GM19351 (cell line): Measurements from ENCODE around the gene RAB1A.
A peak's percentile ranks its signal among the peaks of the same experiment; 100 is the strongest.
"Not testable (repeated sequence)": the region's sequence is repeated elsewhere in the genome, so short reads cannot be mapped to it uniquely, and the experiment has no call there.

Source experiments
- ATAC-seq: cut with Tn5 transposase; IDR thresholded peaks from one replicate; pipeline ENCODE4 v1.9.1; 2021; ENCODE audit warnings: mild to moderate bottlenecking, moderate library complexity; ENCODE audit not compliant: unreplicated experiment

RAB1A gene

GRCh38 chr2:65137197-65137775, 7.4 kb upstream of the RAB1A start:
- no peak for ATAC-seq

- ATAC-seq, result no peak
Observed at GRCh38 chr2:65136253-65136652, 6.3 kb upstream of the RAB1A start.

- ATAC-seq, result no peak
Observed at GRCh38 chr2:65134158-65134557, 4.3 kb upstream of the RAB1A start.

DNA sequence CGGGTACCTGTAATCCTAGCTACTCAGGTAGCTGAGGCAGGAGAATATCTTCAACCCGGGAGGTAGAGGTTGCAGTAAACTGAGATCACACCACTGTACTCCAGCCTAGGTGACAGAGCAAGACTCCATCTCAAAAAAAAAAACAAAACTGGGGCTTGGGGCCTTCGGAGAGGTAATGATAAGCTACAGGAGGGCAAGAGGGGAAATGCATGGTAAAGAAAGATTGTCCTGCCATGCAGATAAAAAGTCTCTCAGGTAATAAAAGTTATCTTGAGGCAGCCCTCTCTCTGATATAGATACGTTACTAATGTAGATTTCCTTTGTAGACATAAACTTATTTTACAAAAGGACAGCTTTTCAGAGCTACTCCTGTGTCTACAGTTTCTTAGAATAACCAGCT, 3.7 kb upstream of the RAB1A start:
- ATAC-seq, result no peak

GRCh38 chr2:65132930-65133329, 3.0 kb upstream of the RAB1A start:
- not testable (repeated sequence) for ATAC-seq

DNA sequence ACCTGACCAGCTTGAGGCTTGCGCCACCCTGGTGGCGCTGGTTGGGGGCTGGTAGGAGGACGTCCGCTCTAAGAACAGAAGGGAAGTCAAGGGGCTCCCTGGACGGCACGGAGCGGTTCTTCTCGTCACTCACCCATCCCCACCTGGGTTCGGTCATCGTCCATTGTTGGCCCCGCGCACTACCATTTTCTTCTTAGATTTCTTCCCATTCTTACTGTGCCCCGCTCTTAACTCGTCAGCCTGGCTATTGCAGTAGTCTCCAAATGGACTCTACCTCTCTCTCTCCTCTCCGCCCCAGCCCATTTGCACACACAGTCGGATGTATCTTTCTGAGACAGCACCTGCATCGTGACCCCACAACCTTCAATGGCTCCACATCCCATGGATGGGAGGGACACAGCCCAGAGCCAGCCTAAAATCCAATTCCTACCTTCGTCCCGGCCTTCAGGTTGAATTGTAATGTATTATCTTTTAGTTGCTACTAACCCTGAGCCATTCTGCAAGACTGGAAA, 814 bp upstream of the RAB1A start:
- ATAC-seq, result peak; percentile 34

DNA sequence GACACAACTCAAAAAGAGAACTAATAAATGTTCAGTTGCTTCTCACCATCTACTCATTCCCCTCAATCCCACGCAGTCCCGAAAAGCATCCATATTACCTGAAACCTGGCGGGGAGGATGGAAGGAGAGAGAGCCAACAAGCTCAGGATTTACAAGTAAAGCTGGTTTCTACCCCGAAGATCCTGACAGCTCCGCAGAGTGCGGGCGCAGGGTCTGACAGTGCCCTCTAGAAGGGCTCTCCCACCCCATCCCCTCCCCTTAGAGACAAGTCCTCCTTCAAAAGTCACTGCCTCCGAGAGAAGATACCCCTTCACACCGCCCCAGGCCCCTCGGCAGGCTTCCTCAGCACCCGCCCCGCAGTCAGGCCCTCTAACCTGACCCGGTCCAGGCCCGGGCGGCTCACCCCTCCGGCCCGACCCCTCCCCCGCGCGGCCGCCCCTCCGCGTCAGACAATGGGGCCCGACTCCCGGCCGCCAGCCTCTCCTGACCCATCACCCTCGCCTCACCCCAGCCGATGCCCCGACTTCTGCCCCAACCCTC, 550 bp downstream of the RAB1A start:
- ATAC-seq, result no peak

- ATAC-seq, result no peak
Observed at GRCh38 chr2:65128297-65129190, 1.4 kb downstream of the RAB1A start.

- not testable (repeated sequence) for ATAC-seq
Observed at GRCh38 chr2:65125457-65125856, 4.4 kb downstream of the RAB1A start.

- no peak for ATAC-seq
Observed at GRCh38 chr2:65122313-65122712, 7.6 kb downstream of the RAB1A start.

DNA sequence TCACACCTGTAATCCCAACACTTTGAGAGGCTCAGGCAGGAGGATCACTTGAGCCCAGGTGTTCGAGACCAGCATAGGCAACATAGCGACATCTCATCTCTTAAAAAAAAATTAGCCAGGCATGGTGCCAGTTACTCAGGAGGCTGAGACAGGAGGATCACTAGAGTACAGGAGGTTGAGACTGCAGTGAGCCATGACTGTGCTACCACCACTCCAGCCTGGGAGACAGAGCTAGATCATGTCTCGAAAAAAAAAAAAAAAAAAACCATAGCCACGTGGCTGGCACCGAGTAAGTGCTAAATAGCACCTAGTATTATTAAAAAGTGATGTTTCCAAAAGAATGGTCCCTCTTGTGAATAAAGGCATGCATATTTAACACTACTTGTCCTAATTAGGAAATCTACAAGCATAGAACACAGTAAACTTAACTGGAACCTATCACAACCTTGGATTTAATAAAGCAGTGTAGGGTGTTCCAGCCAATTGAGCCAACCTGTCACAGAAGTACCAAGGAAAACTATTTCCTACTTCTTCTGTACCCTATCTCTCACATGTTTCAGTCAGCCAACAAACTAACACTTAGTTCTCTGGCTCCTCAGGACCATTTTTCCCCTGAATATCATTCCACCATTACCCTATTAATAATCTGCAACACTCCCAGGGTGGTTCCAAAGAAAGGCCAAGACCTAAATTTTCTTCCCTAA, 8.8 kb downstream of the RAB1A start:
- no peak for ATAC-seq

DNA sequence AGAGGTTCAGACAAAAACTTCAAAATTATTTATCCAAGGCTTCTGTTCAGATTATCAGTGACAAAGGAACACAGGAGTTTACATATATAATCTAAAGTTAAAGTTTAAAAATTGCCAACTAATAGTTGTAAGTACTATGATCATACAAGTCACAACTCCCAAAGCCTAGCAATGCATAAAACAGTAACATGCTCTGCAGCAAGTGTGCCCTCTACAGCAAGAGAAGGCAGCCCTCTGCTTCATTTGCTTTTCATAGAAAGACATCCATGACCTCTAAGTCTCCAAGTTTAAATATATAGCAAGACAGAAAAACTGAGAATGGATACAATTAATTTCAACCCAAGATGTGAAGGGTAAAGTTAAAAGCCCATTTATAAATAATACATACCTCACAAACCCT, 13.3 kb downstream of the RAB1A start:
- no peak for ATAC-seq

GRCh38 chr2:65114921-65115320, 15.0 kb downstream of the RAB1A start:
- no peak for ATAC-seq

DNA sequence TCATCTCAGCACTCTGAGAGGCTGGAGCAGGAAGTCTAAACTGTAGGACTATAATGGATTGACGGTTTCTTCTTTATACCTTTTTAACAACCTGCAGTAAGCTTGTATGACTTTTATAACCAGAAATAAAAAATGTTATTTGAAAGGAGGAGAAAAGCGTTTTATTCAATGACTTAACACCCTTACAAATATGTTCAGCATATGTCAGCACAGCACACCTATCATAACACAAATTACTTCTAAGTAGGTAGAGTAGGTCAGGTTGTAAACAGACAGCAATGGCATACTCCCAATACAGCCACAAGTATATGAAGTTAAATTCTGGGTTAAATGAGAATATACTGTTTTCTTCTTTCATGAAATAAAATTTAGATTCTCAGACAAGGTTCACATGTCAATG, 16.1 kb downstream of the RAB1A start:
- ATAC-seq, result no peak

- ATAC-seq, result no peak
Observed at GRCh38 chr2:65113229-65113628, 16.7 kb downstream of the RAB1A start.

GRCh38 chr2:65112633-65113032, 17.3 kb downstream of the RAB1A start:
- no peak for ATAC-seq

DNA sequence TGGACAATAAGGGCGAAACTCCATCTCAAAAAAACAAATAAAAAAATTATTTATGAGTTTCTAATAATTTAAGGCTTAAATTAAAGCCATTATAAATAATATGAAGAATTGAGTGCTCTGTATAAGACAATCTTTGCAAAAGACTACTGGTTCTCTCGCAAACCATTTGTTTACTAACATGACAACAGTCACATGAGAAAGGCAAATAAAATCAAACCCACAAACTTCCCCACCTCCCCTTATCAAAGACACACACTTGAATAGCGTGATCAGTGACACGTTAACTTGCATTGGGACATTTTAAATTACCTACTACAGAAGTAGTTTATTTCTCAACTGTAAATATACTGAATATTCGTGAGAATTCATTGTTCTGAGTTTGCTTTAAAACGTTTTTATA, 21.1 kb downstream of the RAB1A start:
- no peak for ATAC-seq

DNA sequence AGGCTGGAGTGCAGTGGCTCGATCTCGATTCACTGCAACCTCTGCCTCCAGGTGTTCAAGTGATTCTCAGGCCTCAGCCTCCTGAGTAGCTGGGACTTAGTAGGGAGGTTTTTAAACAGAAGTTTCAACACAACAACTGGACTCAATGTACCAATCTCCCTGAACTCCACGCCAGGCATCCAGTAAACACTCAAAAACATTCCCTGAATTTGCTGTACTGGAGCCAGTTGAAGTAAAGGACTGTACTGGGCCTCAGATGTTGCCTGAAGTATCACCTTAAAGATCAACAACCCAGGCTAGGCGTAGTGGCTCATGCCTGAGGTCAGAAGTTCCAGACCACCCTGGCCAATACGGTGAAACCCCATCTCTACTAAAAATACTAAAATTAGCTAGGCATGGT, 22.4 kb downstream of the RAB1A start:
- ATAC-seq, result no peak

GRCh38 chr2:65103013-65103715, 26.7 kb downstream of the RAB1A start:
- ATAC-seq, result no peak

- no peak for ATAC-seq
Observed at GRCh38 chr2:65101071-65101470, 28.8 kb downstream of the RAB1A start.

DNA sequence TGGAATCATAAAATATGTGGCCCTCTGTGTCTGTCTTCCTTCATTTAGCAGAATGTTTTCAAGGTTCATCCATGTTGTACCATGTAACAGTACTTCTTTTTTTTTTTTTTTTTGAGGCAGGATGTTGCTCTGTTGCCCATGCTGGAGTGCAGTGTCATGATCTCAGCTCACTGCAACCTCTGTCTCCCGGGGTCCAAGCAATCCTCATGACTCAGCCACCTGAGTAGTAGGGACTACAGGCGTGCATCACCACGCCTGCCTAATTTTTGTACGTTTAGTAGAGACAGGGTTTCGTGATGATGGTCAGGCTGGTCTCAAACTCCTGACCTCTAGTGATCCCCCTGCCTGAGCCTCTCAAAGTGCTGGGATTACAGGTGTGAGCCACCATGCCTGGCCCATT, 31.2 kb downstream of the RAB1A start:
- no peak for ATAC-seq
